IPS-15b (cell line): ENCODE measurements around the gene NAXD.

Source experiments
- H3K27me3 ChIP-seq: one replicate; pipeline ENCODE4 v1.6.1; 2013; ENCODE audit warnings: low read length; ENCODE audit not compliant: control insufficient read depth, insufficient read depth
- H3K36me3 ChIP-seq: one replicate; pipeline ENCODE4 v1.6.1; 2013; ENCODE audit warnings: low read length; ENCODE audit not compliant: control insufficient read depth, insufficient read depth
- H3K4me1 ChIP-seq: one replicate; pipeline ENCODE4 v1.6.1; 2013; ENCODE audit warnings: mild to moderate bottlenecking, low read length; ENCODE audit not compliant: control insufficient read depth, insufficient read depth
- H3K4me3 ChIP-seq: one replicate; pipeline ENCODE4 v1.5.1; 2013; ENCODE audit warnings: low read depth, low read length
- H3K9ac ChIP-seq: one replicate; pipeline ENCODE4 v1.6.1; 2013; ENCODE audit warnings: low read depth, mild to moderate bottlenecking, low read length
- H3K9me3 ChIP-seq: one replicate; pipeline ENCODE4 v1.6.1; 2013; ENCODE audit warnings: mild to moderate bottlenecking, low read length; ENCODE audit not compliant: control insufficient read depth, insufficient read depth

NAXD gene

GRCh38 chr13:110642291-110642981, 27.1 kb downstream of the NAXD start:
- Histone ChIP-seq H3K9me3 (no peaks in the 10 kb centered on the region), H3K9ac (no peak overlapping the region), H3K4me3 (no peak overlapping the region), H3K27me3 (no peaks in the 10 kb centered on the region), H3K36me3 (peaks cover 43% of the 10 kb centered on the region), H3K4me1 (peaks cover 5% of the 10 kb centered on the region)

GRCh38 chr13:110643324-110643723, 28.0 kb downstream of the NAXD start:
- Histone ChIP-seq H3K4me3 (no peak overlapping the region), H3K36me3 (peaks cover 39% of the 10 kb centered on the region), H3K4me1 (peaks cover 5% of the 10 kb centered on the region), H3K9ac (no peak overlapping the region), H3K27me3 (no peaks in the 10 kb centered on the region), H3K9me3 (no peaks in the 10 kb centered on the region)

DNA sequence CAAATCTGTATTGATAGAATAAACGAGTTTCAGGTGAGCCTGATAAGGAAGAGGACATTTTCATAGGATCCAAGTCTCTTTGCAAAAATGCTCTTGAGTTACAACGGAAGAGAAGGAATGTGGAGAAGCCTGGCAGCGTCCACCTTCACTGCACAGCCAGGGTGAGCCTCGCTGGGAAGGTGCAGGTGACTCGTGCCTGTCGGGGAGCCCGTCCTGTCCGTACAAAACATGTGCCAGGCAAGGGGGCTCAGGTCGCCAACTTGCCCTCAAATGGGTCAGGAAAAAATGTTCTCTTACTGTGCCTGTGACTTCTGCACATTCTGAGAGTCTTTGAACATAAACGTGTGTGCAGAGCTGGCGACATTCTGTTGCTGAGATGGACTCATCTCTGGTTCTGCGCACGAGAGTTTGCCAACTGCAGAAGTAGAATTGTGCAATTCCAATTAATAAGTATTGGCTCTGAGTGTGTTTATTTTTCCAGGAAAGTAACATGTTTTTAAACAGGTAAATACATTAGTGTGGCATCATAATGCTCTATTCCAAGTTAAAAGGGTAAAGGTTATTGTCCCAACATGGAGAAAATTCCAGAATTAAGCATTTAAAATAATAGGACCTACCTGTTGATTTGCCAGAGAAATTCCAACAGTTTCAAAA, 28.6 kb downstream of the NAXD start:
- no peak overlapping the region for H3K4me3 ChIP-seq
- peaks cover 5% of the 10 kb centered on the region for H3K4me1 ChIP-seq
- H3K9me3 ChIP-seq, result no peaks in the 10 kb centered on the region
- peaks cover 38% of the 10 kb centered on the region for H3K36me3 ChIP-seq
- H3K9ac ChIP-seq, result no peak overlapping the region
- H3K27me3 ChIP-seq, result no peaks in the 10 kb centered on the region

DNA sequence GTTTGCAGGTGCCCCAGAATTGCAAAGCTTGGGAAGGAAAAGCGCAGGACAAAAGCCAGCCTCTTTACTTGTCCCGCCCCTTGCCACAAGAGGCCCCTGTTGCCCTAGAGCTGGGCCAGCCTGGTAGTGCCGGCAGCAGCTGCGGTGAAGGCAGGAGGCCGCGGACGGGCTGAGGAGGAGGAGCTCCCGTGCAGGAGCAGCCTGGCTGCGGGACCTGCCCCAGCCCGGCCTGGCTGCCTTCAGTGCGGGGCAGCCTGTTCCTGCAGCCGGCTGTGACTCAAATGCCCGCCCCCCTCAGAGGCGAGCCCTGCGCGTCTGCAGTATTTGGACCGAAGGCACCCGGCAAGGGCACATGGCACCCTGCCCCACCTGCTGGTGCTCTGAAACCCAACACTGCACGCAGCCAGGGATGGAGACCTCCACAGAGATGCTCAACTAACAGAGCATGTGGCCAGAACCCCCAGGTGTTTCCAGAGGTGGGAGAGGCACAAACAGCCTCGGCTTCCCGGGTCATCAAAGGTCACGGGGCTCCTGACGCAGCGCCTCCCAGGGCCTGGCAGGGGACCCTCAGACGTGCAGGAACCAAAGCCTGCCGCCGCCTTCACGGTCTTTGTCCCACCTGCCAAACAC, 29.7 kb downstream of the NAXD start:
- H3K27me3 ChIP-seq, result no peaks in the 10 kb centered on the region
- H3K36me3 ChIP-seq, result peaks cover 40% of the 10 kb centered on the region
- no peak overlapping the region for H3K4me3 ChIP-seq
- H3K4me1 ChIP-seq, result peaks cover 5% of the 10 kb centered on the region
- H3K9ac ChIP-seq, result peak overlapping the region; percentile 1
- no peaks in the 10 kb centered on the region for H3K9me3 ChIP-seq

- Histone ChIP-seq H3K4me1 (peaks cover 5% of the 10 kb centered on the region), H3K36me3 (peaks cover 37% of the 10 kb centered on the region), H3K9me3 (no peaks in the 10 kb centered on the region), H3K9ac (no peak overlapping the region), H3K27me3 (no peaks in the 10 kb centered on the region), H3K4me3 (no peak overlapping the region)
Observed at GRCh38 chr13:110645750-110646149, 30.4 kb downstream of the NAXD start.

DNA sequence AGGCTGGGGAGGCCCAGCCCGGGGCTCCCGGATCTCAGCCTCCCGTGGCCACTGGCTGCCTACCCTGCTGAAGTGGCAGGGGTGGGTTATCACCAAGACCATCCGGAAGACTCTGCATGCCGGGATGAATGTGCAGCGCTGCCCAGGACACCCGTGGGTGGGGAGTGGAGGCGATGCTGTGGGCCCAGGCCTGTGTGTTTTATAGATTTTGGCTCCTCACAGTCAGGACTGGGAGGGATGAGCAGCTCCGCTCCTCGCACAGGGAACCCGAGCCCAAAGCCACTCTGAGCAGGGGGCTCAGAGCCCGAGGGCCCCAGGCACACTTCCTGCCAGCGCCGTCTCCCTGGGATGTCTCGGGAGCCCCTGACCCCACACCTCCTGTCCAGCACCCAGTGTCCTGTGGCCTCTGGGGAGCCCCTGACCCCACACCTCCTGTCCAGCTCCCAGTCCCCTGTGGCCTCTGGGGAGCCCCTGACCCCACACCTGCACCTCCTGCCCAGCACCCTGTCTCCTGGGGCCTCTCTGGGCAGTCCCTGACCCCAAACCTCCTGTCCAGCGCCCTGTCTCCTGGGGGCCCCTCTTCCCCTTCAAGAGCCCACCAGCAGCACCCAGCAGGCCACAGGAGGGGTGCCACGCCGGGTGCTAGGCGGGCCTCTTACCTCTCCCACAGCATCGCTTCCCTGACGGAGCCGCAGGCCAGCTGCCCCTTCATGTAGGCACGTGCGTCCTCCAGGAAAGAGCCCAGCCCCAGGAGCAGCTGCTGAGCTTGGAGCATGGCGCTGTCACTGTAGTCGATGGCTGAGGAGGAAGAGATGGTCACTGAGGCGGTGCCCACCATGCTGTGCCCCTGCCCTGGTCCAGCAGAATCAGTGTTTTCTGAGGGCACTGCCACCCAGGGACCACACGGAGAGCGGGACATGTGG, 31.4 kb downstream of the NAXD start:
- H3K9ac ChIP-seq, result no peak overlapping the region
- no peaks in the 10 kb centered on the region for H3K27me3 ChIP-seq
- peaks cover 5% of the 10 kb centered on the region for H3K4me1 ChIP-seq
- H3K4me3 ChIP-seq, result no peak overlapping the region
- H3K9me3 ChIP-seq, result no peaks in the 10 kb centered on the region
- peaks cover 29% of the 10 kb centered on the region for H3K36me3 ChIP-seq

DNA sequence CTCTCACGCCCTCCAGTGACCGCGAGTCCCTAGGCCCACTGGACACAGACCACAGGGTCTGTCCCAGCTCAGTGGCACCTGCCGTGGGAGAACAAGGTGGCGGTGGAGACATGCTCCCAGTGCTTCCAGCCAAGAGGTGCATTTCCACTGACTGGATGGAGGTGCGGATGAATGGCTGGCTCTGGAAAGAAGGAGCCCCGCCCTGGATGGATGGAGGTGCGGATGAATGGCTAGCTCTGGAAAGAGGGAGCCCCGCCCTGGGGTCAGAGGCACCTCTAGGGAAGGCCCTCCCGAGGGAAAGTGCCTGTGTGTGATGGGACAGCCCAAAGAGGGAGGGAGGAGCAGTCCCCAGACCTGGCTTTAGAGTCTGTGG, 32.0 kb downstream of the NAXD start:
- Histone ChIP-seq H3K36me3 (peaks cover 25% of the 10 kb centered on the region), H3K9ac (no peak overlapping the region), H3K9me3 (no peaks in the 10 kb centered on the region), H3K27me3 (no peaks in the 10 kb centered on the region), H3K4me1 (peaks cover 5% of the 10 kb centered on the region), H3K4me3 (no peak overlapping the region)

- H3K9me3 ChIP-seq, result no peaks in the 10 kb centered on the region
- no peaks in the 10 kb centered on the region for H3K27me3 ChIP-seq
- H3K9ac ChIP-seq, result no peak overlapping the region
- H3K4me3 ChIP-seq, result no peak overlapping the region
- H3K4me1 ChIP-seq, result peaks cover 5% of the 10 kb centered on the region
- H3K36me3 ChIP-seq, result peaks cover 17% of the 10 kb centered on the region
Observed at GRCh38 chr13:110648146-110648819, 32.9 kb downstream of the NAXD start.

DNA sequence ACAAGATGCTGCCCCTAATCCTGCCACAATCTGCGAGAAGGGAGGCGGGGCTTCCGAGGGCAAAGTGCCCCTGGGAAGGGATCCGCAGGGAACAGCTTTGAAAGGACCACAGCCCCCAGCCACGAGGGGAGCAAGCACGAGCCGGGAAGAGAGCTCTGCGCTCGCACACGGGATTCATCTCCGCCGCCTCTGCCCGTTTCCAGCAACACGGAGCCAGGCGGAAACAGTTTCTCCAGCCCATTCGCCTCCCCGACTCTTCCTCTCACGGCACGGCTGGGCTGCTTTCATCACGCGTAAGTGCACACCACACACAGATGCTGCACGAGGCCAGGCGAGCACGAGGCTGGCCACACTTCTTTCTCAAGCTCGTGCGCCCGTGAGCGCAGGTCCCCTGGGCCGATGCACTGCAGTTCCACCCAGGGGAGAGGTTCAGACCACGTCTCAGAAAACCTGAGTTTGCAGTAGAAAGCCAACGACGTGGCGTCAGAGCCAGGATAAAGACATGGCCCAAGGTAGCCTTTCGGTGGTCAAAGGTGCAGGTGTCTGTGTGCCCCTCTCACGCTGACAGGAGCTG, 33.6 kb downstream of the NAXD start:
- Histone ChIP-seq H3K9ac (no peak overlapping the region), H3K9me3 (no peaks in the 10 kb centered on the region), H3K36me3 (peaks cover 15% of the 10 kb centered on the region)

GRCh38 chr13:110649551-110649950, 34.2 kb downstream of the NAXD start:
- Histone ChIP-seq H3K9me3 (no peaks in the 10 kb centered on the region), H3K27me3 (no peaks in the 10 kb centered on the region), H3K4me1 (peaks cover 5% of the 10 kb centered on the region), H3K9ac (no peak overlapping the region), H3K4me3 (no peak overlapping the region), H3K36me3 (peaks cover 15% of the 10 kb centered on the region)

More for the DNA sequence above, 33.6 kb downstream of the NAXD start:
- Histone ChIP-seq H3K4me3 (no peak overlapping the region), H3K4me1 (peaks cover 5% of the 10 kb centered on the region), H3K27me3 (no peaks in the 10 kb centered on the region)

DNA sequence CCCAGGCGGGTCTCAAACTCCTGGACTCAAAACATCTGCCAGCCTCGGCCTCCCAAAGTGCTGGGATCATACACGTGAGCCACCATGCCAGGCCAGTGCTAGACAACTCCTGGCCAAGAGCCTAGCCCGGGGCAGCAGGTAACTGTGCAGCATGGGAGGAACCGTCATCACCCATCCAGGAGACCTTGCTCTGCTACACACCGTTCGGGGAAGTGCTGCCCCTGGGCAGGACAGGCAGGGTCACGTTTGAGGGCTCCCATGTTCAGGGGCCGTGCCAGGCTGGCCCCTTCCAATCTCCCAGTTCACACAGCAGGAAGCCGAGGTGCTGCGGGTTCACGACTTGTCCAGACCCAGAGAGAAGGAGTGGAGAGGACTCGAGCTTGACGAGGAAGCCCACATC, 35.1 kb downstream of the NAXD start:
- Histone ChIP-seq H3K9me3 (no peaks in the 10 kb centered on the region), H3K36me3 (peaks cover 15% of the 10 kb centered on the region), H3K4me3 (no peak overlapping the region), H3K27me3 (no peaks in the 10 kb centered on the region), H3K4me1 (no peaks in the 10 kb centered on the region), H3K9ac (no peak overlapping the region)
